Stimulated activated CD4-positive, alpha-beta T cell treated with anti-CD3 and anti-CD28 coated beads, Interleukin-1b, Interleukin-23, amount 100 ng/mL, for 1 hour (primary cell): ENCODE results near the gene WSB1.
"Not testable (repeated sequence)": the region's sequence is repeated elsewhere in the genome, so short reads cannot be mapped to it uniquely, and the experiment has no call there.

Source experiments
- DNase-seq, 2 donors: peaks; one replicate each; pipeline ENCODE4 v3.0.0-alpha.2; 2020; ENCODE audit warnings: low read depth in 2 of 2

Gene WSB1

DNA sequence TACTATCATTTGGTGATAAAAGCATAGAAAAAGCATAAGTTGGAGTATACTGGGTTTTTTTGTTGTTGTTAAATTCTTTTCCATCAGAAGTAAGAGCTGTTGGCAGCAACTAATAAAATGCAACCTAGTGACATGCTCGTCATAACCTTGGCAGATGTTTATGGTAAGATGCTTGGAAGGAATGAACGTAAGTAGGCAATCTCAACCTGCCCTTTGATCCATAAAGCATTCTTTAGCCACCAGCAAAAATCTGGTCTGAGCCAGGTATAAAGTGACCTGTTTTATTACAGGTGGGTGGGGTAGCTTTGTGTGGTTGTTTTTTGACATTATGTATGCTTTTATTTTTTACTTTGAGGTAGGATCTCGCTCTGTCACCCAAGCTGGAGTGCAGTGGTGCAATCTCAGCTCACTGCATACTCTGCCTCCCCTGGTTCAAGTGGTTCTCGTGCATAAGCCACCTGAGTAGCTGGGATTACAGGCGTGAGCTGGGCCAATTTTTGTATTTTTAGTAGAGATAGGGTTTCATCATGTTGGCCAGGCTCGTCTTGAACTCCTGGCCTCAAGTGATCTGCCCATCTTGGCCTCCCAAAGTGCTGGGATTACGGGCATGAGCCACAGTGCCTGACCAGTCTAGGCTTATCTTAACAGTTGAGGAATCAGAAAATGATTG, 22.0 kb downstream of the WSB1 start:
- DNase-seq = no peak

DNA sequence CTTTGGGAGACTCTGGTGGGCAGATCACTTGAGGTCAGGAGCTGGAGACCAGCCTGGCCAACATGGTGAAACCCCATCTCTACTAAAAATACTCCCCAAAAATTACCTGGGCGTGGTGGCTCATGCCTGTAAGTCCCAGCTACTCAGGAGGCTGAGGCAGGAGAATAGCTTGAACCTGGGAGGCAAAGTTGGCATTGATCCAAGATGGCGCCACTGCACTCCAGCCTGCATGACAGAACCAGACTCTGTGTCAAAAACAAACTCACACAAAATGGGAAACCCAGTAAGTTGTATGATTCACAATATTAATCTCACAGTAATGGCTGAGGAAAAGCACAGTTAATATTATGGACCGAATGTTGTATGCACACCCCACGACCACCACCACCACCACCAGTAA, 24.3 kb downstream of the WSB1 start:
- DNase-seq = no peak

DNA sequence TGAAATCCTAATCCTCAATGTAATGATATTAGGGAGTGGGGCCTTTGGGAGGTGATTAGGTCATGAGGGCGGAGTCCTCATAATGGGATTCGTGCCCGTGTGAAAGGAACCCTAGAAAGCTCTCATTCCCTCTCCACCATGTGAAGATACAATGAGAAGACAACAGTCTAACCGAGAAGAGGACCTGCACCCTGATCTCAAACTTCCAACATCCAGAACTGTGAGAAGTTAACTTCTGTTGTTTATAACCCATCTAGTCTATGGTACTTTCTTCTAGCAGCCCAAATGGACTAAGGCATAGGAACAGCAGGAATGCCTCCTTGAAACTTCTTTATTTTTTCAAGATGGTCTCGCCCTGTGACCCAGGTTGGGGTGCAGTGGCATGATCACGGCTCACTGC, 24.7 kb downstream of the WSB1 start:
- DNase-seq = no peak

DNA sequence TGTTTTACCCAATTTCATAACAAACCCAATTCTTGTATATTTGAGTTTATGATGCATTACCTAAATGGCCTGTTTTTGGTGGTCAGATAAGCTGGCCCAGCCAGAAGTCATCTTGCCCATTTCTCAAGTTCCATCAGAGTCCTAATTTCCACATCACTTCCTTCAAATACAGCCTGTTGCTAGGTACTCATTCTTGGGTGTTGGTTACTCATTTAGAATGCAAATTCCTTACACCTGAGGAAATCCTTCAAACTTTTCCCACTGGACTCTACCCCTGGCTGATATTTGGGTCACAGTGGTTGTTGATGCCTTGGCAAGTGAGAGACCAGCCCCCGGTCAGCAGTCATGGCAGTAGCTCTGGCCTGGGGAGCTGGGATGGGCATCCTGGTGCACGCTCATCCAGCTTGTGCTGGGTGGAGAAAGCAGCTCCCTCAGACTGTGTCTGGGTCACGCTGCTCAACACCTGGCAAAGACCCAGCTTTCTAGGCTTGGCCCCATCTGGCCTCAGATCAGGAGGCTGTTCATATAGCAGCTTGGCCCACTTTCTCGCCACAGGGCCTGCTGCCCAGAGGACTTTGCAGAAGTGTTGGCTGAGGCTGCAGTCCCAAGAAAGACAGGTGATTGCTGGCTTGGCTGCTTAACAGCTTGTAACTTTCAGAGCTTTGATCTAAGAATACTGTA, 25.8 kb downstream of the WSB1 start:
- DNase-seq = no peak

DNA sequence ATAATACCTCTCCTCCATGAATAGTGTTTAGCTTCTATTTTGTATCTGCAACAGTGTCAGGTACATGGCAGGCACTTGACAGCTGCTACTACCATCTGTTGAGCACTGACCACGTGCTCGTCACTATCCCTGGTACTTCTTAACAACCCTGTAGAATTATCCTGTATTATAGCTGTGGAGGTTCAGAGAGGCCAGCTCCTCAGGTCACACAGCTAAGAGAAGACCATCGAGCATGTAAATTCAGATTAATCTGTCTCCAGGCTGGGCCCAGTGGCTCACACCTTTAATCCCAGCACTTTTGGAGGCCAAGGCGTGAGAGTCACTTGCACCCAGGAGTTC, 26.3 kb downstream of the WSB1 start:
- DNase-seq = no peak

DNA sequence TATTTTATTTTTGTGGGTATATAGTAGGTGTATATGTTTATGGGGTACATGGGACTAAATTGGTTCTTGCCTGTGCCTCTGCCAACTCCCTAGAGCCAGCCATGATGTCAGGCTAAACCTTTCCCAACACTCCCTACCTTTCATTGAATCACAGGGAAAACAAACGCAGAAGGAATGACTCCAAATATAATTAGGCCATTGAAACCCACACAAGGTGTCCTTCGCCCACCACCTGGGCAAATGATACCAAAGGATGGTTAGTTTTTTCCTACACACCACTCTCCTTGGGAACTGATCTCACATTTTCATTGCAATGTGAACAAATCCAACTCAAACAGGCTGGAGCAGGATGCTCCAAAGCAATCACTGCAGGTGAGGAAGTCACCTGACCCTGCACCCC, 27.5 kb downstream of the WSB1 start:
- DNase-seq = no peak

DNA sequence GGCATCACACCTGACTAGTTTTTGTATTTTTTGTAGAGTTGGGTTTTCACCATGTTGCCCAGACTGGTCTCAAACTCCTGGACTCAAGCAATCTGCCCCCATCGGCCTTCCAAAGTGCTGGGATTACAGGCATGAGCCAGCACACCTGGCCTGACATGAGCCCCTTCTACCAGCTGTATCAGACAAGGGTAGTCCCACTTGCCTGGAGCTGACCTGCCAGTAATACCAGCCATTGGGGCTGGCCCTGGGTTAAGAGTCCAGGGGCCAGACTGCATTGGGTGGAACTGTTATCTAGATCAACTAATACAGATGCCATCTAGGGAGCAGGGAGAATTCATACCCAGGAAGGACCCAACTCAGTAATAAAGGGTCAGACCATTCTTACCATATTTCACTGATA, 28.1 kb downstream of the WSB1 start:
- no peak for DNase-seq

DNA sequence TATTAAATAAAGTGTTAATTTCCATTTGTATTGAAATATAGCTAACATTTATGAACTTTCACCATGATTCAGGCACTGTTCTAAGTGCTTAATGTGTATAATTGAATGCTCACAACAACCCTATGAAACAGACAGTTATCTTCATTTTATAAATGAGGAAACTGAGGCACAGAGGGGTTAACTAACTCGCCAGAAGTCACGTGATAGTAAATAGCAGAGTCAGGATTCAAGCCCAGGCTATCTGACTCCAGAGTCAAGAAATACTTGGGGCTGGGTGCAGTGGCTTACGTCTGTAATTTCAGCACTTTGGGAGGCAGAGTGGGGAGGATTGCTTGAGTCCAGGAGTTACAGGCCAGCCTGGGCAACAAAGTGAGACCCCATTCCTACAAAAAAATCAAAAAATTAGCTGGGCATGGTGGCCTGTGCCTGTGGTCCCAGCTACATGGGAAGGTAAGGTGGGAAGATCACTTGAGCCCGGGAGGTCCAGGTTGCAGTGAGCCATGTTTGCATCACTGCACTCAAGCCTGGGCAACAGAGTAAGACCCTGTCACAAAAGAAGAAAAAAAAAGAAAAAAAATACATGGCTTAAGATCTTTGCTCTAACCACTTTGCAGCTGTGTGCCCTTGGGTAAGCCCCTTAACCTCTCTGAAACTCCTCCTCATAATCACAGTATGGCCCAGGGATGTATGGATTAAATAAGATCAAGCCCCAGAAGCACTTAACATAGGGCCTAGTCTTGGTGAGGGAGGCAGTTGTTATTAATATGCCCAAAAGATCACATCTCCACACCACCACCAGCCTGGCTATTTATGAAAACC, 29.0 kb downstream of the WSB1 start:
- DNase-seq = no peak

DNA sequence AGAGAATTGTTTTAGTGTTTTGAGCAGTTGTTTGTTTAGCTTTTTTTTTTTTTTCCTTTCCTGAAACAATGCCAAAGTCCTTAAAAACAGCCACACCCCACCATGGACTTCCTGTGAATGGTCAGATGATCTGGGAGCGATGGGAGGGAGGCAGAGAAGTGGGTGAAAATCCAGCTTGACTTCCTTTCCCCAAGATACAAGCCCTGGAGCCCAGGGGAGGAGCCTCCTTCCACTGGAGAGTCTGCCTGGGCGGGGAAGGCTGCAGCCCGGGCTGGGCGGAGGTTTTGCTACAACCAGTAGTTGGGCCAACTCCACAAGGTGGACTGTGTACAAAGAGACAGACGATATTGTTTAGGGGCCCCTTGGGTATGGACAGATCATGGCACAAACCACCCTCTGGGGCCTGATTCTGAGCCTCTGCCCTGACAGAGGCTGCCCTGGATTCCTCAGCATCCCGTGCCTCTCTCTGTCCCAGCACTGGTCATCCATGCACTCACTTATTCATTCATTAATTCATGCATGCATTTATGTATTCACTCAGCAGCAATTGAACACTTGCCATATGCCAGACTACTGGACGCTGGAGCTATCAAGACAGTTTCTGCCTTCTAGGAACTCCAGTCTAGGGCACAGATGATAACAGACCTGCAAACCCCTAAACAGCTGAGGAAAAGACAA, 29.8 kb downstream of the WSB1 start:
- DNase-seq = no peak

DNA sequence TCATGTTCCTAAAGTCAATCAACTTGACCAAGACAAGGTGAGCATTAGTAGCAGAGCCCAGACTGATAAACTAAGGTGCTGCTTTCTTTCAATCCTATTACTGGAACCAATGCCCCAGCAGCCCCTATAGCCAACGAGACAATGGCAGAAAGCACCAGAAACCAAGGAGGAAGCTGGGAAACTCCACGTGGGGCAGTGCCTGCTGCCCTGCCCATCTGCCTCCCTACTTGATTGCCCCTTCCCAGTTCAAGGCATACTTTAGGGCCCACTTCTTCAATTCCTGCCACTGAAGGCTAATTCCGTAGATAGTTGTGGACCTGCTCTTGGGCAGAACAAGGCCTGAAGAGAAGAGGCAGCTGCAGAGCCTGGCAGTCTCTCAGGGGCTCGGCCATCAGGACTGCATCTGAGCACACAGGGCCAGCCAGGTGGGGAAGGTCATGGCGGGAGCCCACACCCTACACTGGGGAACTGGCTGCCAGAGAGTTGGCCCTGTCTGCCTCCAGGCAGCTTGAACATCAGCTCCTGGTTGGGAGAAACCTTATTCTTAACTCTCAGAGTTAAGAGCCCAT, 30.9 kb downstream of the WSB1 start:
- DNase-seq = no peak

DNA sequence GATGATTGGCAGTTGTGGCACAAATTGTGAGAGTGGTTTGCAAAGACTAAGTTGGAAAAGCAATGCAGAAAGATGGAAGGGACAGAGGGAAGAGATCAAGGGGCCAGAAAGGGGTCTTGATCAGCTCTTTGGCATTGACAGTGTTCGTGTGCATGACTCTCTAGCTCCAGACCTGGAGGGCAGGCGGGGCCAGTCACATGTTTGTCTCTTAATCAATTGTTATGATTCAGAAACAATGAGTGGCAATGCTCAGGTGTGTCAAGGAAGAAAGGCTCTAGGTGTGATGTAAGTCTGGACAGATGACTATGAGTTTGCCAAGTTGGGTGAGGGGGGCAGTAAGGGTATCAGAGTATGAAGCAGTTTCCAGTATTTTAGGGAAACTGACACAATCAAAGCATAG, 32.1 kb downstream of the WSB1 start:
- no peak for DNase-seq

DNA sequence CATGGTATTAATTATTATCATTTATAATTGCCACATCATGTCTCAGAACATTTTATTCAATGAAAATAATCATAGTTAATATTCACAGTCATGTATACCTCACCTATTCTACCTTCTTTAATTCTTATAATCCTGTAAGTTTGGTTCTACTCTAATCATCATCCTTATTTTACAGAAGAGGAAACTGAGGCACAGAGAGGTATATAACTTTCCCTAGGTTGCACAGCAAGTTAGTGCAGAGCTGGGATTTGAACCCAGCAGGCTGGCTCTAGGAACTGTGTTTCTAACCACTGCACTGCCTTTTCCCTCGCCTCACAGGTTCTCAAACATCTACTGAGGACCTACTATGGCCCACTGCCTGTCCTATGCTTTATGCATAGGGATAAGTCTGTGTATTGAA, 32.7 kb downstream of the WSB1 start:
- DNase-seq = no peak

DNA sequence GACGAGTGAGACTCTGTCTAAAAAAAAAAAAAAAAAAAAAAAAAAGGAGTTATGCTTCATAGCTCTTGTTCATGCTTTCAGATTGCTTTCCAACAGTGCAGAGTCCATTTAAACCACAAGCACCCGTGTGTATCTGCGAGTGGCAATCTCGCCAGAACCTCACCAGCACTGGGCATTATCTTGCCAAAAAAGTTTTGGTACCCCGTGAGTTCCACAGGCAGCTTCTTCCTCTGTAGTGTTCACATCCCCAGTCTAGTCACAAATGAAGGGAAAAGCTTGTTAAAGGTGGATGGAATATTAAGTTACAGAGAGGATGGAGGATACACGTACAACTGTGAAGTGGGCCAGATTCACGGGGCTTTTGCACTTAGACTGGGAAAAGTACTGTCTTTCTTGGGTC, 33.5 kb downstream of the WSB1 start:
- no peak for DNase-seq

DNA sequence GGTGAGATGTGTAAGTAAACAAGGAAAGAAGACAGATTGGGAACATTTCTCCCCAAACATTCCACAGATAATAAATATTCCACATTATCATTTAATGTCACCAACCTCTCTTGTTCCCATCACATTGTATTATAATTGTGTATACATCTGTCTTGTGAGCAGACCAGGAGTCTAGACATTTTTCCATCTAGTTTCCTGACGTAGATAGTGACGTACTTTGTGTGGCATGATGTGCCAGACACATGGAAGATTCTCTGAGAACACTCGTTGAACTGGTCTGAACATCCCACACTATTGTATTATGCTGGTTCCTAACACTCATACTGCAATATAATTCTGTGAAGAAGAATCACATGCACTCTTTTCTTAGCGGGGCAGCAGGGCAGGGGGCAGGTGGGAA, 34.0 kb downstream of the WSB1 start:
- DNase-seq = no peak

DNA sequence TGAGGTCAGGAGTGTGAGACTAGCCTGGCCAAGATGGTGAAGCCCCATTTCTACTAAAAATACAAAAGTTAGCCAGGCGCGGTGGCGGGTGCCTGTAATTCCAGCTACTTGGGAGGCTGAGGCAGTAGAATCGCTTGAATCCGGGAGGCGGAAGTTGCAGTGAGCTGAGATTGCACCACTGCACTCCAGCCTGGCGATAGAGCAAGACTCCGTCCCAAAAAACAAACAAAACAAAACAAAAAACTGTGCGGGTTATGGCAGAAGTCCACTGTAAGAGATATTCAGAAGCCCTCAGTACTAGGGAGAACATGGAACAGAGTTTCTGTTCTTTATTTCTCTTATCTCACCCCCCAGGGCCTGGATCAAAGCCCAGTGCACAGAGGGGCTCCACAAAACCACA, 34.8 kb downstream of the WSB1 start:
- DNase-seq = not testable (repeated sequence)

DNA sequence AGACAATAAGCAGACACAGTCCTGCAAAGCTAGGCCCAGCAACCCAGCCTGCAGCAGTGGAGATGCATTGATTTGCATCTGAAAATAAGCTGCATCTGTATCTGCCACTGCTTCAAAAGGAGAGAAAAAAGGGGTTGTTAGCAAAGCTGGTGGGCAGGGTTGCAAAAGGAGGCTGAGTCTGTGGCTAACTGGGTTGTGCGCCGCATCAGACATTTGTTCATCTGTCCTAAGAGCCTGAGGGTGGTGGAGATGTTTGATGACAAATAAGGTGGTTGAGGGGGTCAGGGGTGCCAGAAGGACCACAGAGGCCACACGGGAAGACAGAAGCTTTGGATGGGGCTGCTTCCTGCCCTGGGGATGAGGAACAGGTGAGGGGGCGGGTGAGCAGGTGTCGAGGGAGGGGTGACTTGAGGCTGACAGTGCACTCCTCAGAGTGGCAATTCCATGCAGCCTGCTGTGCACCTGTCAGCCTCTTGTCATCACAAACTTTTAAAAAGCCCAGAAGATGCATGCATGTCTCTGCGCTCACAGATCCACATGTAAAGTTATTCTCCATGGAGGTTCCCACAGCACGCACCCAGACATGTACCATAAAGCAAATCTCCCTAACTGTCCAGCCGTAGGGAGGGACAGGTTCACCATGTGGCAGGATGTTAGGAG, 35.4 kb downstream of the WSB1 start:
- DNase-seq = no peak

DNA sequence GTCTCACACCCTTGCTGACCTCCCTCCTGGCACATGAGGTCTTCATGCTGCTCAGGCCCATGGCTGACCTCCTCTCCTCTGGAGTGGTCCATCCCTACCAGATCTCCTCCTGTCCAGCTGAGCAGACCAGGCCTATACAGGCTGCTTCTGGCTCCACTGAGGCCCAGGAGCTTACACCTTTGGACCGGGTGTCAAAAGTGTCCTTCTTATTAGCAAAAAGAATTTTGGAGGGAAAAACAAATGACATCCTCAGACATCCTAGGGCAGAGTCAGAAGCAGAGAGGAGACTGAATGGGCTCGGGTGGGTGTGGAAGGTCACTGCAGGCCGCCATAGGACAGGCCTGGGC, 38.1 kb downstream of the WSB1 start:
- no peak for DNase-seq

DNA sequence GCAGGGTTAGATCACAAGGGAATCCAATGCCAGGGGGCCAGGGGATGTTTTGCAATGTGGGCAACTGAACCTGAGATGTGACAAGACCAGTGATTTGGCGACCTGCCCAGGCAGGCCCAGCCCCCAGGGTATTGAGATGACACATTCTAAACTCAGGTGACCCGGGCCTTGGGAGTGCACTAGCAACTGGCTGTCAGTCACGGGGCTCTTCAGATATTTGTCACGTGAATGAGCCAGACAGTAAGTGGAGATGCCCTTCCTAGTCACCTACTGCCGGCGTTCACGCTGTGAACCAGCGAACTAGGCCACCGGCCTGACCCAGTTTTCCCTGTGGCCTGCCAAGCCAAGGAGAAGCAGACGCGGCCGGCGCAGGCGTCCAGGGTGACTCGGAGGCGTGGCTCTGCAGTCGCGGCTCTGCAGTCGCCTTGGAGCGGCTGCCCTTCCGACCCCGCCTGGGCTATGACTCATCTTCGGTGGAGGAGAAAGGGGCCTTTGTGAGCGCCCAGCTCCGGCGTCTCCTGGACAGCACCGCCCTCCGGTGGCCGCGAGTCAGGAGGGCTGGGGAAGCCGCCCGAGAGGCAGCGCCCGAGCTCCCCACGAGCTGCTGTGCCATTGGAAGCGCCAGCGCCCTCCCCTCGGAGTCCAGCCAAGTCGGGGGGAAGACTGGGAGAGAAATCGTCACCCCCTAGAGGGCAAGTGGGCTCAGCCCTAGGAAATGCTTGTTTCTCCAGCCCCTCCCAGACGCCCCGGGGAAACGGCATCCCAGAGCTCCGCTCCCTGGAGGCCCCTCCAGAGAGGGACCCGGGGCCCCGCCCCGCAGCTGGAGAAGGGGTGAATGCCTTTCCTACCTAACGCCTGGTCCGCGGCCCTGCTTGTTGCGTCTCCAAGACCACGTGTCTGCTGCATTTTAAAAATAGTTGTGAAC, 38.8 kb downstream of the WSB1 start:
- DNase-seq = peak; percentile 58 to 77

DNA sequence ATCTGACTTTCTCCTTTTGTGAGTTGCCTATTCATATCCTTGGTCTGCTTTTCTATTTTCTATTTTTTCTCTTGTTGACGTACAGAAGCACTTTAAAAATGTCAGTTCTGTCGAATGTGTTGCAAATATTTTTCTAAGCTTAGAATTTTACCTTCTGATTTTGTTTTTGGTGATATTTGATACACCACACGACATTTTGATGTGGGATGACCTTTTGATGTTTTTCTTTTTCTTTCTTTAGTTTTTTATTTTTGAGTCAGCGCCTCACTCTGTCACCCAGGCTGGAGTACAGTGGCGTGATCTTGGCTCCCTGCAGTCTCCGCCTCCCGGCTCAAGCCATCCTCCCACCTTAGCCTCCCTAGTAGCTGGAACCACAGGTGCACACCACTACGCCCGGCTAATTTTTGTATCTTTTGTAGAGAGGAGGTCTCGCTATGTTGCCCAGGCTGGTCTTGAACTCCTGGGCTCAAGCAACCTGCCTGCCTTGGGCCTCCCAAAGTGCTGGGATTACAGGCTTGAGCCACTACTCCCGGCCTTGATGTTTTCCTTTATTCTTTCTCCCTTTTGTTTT, 39.6 kb downstream of the WSB1 start:
- DNase-seq = no peak

DNA sequence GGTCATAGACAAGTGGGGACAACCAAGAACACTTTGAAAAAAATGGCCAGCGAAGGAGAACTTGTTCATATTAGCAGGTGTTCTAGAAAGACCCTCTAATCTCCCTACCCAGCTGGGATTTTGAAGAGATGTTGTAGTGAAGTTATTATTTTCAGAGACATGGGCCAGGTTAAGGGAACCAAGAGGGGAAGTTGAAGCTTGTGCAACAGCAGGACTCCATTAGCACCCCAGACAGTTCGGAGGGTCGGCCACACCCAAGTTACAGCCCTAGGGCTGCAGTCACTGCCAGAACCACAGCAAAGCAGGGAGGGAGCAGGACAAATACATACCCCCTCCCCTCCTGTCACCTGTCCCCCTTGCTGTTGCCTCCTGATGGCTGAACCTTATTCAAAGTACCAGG, 42.3 kb downstream of the WSB1 start:
- DNase-seq = no peak
